Measurements from ENCODE around the gene POLR2E.

Gene POLR2E

DNA sequence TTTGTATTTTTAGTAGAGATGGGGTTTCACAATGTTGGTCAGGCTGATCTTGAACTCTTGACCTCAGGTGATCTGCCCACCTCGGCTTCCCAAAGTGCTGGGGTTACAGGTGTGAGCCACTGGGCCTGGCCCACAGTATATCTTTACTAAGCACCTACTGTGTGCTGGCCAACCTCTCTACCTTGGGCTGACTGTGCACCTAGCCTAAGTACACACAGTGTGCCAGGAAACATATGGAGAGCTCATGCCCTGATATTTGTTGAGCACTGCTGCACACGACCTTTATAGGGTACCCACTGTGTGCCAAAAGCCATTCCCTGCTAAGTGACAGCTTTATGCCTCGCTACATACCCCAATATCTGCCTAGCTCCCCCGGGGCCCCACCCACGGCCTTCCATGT is 34.5 kb downstream of the POLR2E start:
- TF ChIP-seq, protein P1, sequence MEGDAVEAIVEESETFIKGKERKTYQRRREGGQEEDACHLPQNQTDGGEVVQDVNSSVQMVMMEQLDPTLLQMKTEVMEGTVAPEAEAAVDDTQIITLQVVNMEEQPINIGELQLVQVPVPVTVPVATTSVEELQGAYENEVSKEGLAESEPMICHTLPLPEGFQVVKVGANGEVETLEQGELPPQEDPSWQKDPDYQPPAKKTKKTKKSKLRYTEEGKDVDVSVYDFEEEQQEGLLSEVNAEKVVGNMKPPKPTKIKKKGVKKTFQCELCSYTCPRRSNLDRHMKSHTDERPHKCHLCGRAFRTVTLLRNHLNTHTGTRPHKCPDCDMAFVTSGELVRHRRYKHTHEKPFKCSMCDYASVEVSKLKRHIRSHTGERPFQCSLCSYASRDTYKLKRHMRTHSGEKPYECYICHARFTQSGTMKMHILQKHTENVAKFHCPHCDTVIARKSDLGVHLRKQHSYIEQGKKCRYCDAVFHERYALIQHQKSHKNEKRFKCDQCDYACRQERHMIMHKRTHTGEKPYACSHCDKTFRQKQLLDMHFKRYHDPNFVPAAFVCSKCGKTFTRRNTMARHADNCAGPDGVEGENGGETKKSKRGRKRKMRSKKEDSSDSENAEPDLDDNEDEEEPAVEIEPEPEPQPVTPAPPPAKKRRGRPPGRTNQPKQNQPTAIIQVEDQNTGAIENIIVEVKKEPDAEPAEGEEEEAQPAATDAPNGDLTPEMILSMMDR (IDR thresholded peaks at IDR 0.05) = no peak
- Histone ChIP-seq H3K36me3 (ENCODE audit: control insufficient read depth, insufficient read depth, low read length) (no peaks in the 10 kb centered on the region), H3K4me3 (ENCODE audit: low read depth, low read length) (no peak overlapping the region), H3K27ac (no peak overlapping the region), H3K9ac (no peak overlapping the region), H3K9me3 (ENCODE audit: control insufficient read depth, low read length) (no peaks in the 10 kb centered on the region), H3K4me2 (ENCODE audit: low read length) (no peak overlapping the region), H3K27me3 (ENCODE audit: control insufficient read depth, insufficient read depth, low read length) (no peaks in the 10 kb centered on the region), H3K79me2 (no peaks in the 10 kb centered on the region), H2AFZ (no peak overlapping the region), H3K4me1 (peaks cover 2% of the 10 kb centered on the region)

DNA sequence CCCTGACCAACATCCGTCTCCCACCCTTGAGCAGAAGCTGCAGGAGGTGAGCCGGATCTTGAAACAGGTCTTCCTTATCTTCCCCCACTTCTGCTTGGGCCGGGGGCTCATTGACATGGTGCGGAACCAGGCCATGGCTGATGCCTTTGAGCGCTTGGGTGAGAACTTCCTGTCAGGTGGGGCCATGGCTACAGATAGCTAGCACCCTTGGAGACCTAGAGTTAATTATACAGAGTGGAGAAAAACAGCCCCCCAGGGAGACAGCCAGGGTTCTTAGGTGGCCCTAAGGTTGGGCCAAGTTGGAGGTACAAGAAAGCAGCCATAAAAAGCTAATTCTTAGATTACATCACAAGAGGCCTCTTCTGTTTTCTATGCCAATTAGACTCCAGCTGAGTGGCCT is 37.1 kb downstream of the POLR2E start:
- no peaks in the 10 kb centered on the region for H3K27me3 ChIP-seq (ENCODE audit: control insufficient read depth, insufficient read depth, low read length)
- H3K9ac ChIP-seq = no peak overlapping the region
- no peaks in the 10 kb centered on the region for H3K9me3 ChIP-seq (ENCODE audit: control insufficient read depth, low read length)
- H3K27ac ChIP-seq = no peak overlapping the region
- no peak overlapping the region for H2AFZ ChIP-seq
- no peaks in the 10 kb centered on the region for H3K36me3 ChIP-seq (ENCODE audit: control insufficient read depth, insufficient read depth, low read length)
- no peak overlapping the region for H3K4me3 ChIP-seq (ENCODE audit: low read depth, low read length)
- H3K4me2 ChIP-seq (ENCODE audit: low read length) = no peak overlapping the region
- TF ChIP-seq, protein P1 (IDR thresholded peaks at IDR 0.05) = no peak
- H3K79me2 ChIP-seq = no peaks in the 10 kb centered on the region
- H3K4me1 ChIP-seq = no peaks in the 10 kb centered on the region

DNA sequence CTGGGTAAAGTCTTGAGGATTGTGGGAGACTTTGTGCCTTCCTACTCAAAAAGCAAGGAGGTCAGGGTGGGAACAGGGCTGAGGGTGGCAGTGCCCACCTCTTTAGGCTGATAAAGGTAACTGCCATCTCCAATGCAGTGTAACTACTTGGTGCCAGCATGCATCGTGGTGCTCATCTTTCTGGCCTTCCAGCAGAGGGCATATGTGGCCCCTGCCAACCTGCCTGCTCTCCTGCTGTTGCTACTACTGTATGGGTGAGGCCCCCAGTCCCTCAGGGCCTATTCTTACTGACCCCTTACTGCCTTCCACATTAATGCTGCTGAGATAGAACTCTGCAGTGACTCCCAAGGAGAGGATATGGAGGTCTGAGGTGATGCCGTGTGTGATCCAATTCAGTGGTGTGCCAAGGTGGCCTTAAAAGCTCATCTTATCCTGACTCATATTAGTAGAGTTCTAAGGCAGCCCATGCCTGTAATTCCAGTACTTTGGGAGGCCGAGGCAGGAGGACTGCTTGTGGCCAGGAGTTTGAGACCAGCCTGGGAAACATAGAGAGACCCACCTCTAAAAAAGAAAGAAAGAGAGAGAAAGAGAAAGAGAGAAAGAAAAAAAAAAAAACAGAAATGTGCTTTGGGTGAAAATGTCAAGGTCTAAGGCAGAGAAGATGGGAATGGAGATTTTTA is 37.9 kb downstream of the POLR2E start:
- Histone ChIP-seq H3K4me3 (ENCODE audit: low read depth, low read length) (no peak overlapping the region), H3K27ac (no peak overlapping the region), H2AFZ (no peak overlapping the region), H3K4me2 (ENCODE audit: low read length) (no peak overlapping the region), H3K79me2 (no peaks in the 10 kb centered on the region), H3K27me3 (ENCODE audit: control insufficient read depth, insufficient read depth, low read length) (no peaks in the 10 kb centered on the region), H3K9me3 (ENCODE audit: control insufficient read depth, low read length) (no peaks in the 10 kb centered on the region), H3K4me1 (no peaks in the 10 kb centered on the region), H3K9ac (no peak overlapping the region), H3K36me3 (ENCODE audit: control insufficient read depth, insufficient read depth, low read length) (no peaks in the 10 kb centered on the region)
- TF ChIP-seq, protein P1 (IDR thresholded peaks at IDR 0.05) = no peak

DNA sequence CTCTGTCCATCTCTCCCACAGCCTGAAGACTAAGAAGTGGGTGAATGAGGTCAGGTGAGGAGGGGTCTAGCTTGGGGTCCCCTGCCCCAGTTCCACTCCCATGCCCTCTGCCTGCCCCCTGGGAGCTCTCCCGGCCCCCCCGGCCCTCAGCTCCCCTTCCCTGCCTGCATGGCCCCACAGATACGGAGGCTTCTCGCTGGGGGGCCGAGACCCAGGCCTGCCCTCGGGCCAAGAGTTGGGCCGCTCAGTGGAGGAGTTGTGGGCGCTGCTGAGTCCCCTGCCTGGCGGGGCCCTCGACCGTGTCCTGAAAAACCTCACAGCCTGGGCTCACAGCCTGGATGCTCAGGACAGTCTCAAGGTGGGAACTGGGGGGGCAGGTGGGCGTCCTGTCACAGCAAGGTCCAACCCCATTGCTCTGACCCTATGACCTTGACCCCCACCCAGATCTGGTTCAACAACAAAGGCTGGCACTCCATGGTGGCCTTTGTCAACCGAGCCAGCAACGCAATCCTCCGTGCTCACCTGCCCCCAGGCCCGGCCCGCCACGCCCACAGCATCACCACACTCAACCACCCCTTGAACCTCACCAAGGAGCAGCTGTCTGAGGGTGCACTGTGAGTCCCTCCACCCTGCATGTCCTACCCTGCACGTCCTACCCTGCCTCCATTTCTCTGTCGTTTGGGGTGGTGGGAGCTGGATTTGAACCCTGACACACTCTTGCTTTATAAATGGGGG is 39.1 kb downstream of the POLR2E start:
- Histone ChIP-seq H3K36me3 (ENCODE audit: control insufficient read depth, insufficient read depth, low read length) (no peaks in the 10 kb centered on the region), H3K79me2 (no peaks in the 10 kb centered on the region), H3K27ac (no peak overlapping the region), H3K9me3 (ENCODE audit: control insufficient read depth, low read length) (no peaks in the 10 kb centered on the region), H3K9ac (no peak overlapping the region), H3K4me3 (ENCODE audit: low read depth, low read length) (no peak overlapping the region), H3K4me1 (no peaks in the 10 kb centered on the region), H2AFZ (no peak overlapping the region), H3K4me2 (ENCODE audit: low read length) (no peak overlapping the region), H3K27me3 (ENCODE audit: control insufficient read depth, insufficient read depth, low read length) (no peaks in the 10 kb centered on the region)
- TF ChIP-seq, protein P1 (IDR thresholded peaks at IDR 0.05) = no peak

All from parathyroid adenoma (tissue), 2 donors.